Measurements from ENCODE around the gene ZNF304. TPM values are rescaled to one million over a fixed set of nuclear protein-coding genes. Genes with fewer than 3 reads are reported as not detected.

ZNF304 gene
- total and polyA plus RNA-seq, 2 of the 13 experiments (the other 11 are each of a cell fraction or from before 2014, with no cell fraction given), result 3.4 to 8.0 TPM

DNA sequence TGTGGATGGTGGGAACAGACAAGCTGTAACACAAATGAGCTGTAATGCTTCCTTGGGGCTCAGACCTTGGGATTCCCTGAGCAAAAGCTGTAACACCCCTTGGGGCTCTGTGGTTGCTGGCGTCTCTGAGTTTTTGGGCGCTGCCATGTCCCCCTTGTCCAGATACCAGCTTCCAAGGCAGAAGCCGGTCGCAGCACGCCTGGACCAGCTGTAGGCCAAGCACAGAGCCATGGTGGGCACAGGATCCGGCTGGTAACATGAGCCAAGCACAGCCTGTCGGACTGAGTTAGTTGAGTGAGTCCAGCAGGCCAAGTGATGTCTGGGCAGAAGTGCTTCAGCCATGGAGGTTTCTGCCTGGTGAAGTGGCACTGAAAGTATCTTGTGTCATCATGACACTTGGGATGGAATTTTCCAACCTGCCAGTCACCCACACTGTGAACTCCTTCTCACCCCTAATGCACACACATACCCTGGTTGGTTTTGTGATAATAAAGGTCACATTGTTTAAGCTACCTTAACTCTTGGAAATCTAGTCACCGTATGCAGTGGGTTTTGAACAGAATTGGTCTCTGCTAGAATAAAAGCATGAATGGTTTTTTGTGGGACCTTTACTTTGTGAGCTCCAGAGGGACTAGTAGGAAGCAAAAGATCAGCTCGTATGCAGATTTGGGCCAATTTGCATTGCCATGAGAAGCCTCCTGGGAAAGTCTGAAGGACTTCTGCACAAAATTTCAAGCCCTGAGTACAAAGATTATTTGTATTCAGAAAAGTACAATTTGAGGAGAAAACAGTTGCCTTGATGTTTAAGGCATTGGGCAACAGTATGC is 52.9 kb downstream of the ZNF304 start (continued):
- TF ChIP-seq, protein P1, sequence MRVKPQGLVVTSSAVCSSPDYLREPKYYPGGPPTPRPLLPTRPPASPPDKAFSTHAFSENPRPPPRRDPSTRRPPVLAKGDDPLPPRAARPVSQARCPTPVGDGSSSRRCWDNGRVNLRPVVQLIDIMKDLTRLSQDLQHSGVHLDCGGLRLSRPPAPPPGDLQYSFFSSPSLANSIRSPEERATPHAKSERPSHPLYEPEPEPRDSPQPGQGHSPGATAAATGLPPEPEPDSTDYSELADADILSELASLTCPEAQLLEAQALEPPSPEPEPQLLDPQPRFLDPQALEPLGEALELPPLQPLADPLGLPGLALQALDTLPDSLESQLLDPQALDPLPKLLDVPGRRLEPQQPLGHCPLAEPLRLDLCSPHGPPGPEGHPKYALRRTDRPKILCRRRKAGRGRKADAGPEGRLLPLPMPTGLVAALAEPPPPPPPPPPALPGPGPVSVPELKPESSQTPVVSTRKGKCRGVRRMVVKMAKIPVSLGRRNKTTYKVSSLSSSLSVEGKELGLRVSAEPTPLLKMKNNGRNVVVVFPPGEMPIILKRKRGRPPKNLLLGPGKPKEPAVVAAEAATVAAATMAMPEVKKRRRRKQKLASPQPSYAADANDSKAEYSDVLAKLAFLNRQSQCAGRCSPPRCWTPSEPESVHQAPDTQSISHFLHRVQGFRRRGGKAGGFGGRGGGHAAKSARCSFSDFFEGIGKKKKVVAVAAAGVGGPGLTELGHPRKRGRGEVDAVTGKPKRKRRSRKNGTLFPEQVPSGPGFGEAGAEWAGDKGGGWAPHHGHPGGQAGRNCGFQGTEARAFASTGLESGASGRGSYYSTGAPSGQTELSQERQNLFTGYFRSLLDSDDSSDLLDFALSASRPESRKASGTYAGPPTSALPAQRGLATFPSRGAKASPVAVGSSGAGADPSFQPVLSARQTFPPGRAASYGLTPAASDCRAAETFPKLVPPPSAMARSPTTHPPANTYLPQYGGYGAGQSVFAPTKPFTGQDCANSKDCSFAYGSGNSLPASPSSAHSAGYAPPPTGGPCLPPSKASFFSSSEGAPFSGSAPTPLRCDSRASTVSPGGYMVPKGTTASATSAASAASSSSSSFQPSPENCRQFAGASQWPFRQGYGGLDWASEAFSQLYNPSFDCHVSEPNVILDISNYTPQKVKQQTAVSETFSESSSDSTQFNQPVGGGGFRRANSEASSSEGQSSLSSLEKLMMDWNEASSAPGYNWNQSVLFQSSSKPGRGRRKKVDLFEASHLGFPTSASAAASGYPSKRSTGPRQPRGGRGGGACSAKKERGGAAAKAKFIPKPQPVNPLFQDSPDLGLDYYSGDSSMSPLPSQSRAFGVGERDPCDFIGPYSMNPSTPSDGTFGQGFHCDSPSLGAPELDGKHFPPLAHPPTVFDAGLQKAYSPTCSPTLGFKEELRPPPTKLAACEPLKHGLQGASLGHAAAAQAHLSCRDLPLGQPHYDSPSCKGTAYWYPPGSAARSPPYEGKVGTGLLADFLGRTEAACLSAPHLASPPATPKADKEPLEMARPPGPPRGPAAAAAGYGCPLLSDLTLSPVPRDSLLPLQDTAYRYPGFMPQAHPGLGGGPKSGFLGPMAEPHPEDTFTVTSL (CRISPR knock-in tag; IDR thresholded peaks at IDR 0.05; ENCODE audit: borderline replicate concordance), result no peak
- TF ChIP-seq TAF1 (CRISPR knock-in tag; IDR thresholded peaks at IDR 0.05), result 0 out of 2 replicates have a peak, but pooled peaks have one; percentile 26

DNA sequence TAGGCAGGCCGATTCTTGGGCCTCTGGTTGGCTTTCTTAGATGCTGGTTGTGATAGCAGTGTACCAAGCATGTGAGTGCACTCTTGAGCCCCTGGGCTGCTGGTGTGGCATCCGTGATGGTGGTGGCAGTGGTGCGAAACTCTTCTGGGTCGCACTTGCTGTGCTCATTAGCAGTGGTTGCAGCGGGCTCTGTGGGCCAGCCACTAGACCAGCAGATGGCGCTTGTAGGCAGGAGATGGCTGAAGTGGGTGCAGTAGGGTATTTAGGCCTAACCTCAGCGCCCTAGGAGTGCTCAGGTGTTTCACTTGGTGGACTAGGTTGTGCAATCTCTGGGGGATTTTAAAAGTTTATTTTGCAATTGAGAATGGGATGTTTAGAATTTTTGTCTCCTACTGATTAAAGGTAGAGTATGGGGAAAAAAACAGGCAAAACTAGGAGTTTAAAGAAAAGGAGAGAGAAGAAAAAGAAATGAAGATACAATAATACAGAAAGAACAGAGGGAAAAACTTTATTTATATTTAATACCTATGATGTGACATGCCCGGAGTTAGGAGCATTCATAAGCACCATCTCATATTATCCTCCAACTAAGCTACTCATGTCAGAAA is 55.5 kb downstream of the ZNF304 start:
- intact Hi-C loops (cut with micrococcal nuclease; ENCODE audit: unreplicated experiment), result loop anchor here (1.0 to 10.0 kb wide), 3 partner anchors 28 to 302 kb away; partner anchors contain the start of genes ZNF211 and ZNF749
- no TSS peak for BruUV-seq (replicated peaks)
- Histone ChIP-seq H4K20me1 (ENCODE audit: insufficient read depth, low read length) (no peaks in the 10 kb centered on the region), H3K4me1 (ENCODE audit: insufficient read depth, low read length) (peaks cover 41% of the 10 kb centered on the region), H3K27me3 (ENCODE audit: control insufficient read depth in 1 of 2, insufficient read depth in 2 of 2, low read length in 2 of 2) (no peaks in the 10 kb centered on the region), H3K4me3 (replicated peaks in 1 of 3; ENCODE audit: insufficient read depth in 1 of 3, low read depth in 2 of 3, low read length in 3 of 3) (no peak overlapping the region; a peak in 1 of 6 replicates), H3K36me3 (replicated peaks in 1 of 2; ENCODE audit: control insufficient read depth in 1 of 2, insufficient read depth in 2 of 2, low read length in 2 of 2) (no peaks in the 10 kb centered on the region), H3K9ac (ENCODE audit: insufficient read depth, low read depth, low read length) (no peak overlapping the region), H3K4me2 (ENCODE audit: low read depth, low read length) (peak overlapping the region; percentile 71), H3K27ac (ENCODE audit: extremely low read length, insufficient read depth, low read length) (no peak overlapping the region), H3K9me3 (ENCODE audit: low read length) (no peaks in the 10 kb centered on the region), H3K79me2 (ENCODE audit: insufficient read depth, low read length) (peaks cover 6% of the 10 kb centered on the region), H2AFZ (ENCODE audit: low read length) (no peak overlapping the region)
- FAIRE-seq (peak; percentile 67), ATAC-seq (peak; percentile 80), DNase-seq (ENCODE audit: low spot score) (peak; percentile 65)
- 7% methylated on average over 8 of the region's 8 CpGs for WGBS (ENCODE audit: low lambda C conversion rate)
- CTCF ChIA-PET (ENCODE audit: low intra/inter-chr PET ratio, low total read pairs), result no interaction called here
- in situ Hi-C loops (cut with HindIII; ENCODE audit: extremely low pct_ligation_motif_present, low pct_unique_long_range_greater_than_20kb), result no loop called here
- POLR2A ChIA-PET, result interaction anchor here (0.9 kb wide), 1 partner anchor 17 kb away, joined by 3 read pairs; the partner anchor contains the start of gene ZNF548
- TF ChIP-seq ZSCAN21 (CRISPR knock-in tag; IDR thresholded peaks at IDR 0.05; ENCODE audit: borderline replicate concordance) (no peak), KLF13 (CRISPR knock-in tag; IDR thresholded peaks at IDR 0.05) (no peak), ZNF329 (CRISPR knock-in tag; IDR thresholded peaks at IDR 0.05; ENCODE audit: low read depth) (no peak), HNRNPH1 (optimal IDR thresholded peaks at IDR 0.05; ENCODE audit: low read depth, low read length) (no peak)
- TF ChIP-seq, protein P2, sequence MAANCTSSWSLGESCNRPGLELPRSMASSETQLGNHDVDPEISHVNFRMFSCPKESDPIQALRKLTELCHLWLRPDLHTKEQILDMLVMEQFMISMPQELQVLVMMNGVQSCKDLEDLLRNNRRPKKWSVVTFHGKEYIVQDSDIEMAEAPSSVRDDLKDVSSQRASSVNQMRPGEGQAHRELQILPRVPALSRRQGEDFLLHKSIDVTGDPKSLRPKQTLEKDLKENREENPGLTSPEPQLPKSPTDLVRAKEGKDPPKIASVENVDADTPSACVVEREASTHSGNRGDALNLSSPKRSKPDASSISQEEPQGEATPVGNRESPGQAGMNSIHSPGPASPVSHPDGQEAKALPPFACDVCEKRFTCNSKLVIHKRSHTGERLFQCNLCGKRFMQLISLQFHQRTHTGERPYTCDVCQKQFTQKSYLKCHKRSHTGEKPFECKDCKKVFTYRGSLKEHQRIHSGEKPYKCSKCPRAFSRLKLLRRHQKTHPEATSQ (CRISPR knock-in tag; IDR thresholded peaks at IDR 0.05; ENCODE audit: borderline replicate concordance), result no peak
- TF ChIP-seq, protein P3, sequence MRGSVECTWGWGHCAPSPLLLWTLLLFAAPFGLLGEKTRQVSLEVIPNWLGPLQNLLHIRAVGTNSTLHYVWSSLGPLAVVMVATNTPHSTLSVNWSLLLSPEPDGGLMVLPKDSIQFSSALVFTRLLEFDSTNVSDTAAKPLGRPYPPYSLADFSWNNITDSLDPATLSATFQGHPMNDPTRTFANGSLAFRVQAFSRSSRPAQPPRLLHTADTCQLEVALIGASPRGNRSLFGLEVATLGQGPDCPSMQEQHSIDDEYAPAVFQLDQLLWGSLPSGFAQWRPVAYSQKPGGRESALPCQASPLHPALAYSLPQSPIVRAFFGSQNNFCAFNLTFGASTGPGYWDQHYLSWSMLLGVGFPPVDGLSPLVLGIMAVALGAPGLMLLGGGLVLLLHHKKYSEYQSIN (CRISPR knock-in tag; IDR thresholded peaks at IDR 0.05; ENCODE audit: borderline replicate concordance), result no peak
- TF ChIP-seq, protein P4, sequence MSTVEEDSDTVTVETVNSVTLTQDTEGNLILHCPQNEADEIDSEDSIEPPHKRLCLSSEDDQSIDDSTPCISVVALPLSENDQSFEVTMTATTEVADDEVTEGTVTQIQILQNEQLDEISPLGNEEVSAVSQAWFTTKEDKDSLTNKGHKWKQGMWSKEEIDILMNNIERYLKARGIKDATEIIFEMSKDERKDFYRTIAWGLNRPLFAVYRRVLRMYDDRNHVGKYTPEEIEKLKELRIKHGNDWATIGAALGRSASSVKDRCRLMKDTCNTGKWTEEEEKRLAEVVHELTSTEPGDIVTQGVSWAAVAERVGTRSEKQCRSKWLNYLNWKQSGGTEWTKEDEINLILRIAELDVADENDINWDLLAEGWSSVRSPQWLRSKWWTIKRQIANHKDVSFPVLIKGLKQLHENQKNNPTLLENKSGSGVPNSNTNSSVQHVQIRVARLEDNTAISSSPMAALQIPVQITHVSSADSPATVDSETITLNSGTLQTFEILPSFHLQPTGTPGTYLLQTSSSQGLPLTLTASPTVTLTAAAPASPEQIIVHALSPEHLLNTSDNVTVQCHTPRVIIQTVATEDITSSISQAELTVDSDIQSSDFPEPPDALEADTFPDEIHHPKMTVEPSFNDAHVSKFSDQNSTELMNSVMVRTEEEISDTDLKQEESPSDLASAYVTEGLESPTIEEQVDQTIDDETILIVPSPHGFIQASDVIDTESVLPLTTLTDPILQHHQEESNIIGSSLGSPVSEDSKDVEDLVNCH (CRISPR knock-in tag; IDR thresholded peaks at IDR 0.05), result no peak

All from HepG2 (cell line).